ENCODE data around the gene PPP2R2C.

- TF ChIP-seq CTCF (IDR thresholded peaks at IDR 0.05 in 8 of 11, conservative IDR thresholded peaks at IDR 0.05 in 3 of 11) (no peak), POLR2A (IDR thresholded peaks at IDR 0.05) (no peak)
Observed at GRCh38 chr4:6460876-6461275, 11.5 kb downstream of the PPP2R2C start.
